GM21576 (cell line): ENCODE data around the gene KIT.

ENCODE experiments used
- ATAC-seq: cut with Tn5 transposase; IDR thresholded peaks from one replicate; pipeline ENCODE4 v1.9.1; 2021; ENCODE audit warnings: mild to moderate bottlenecking, moderate library complexity; ENCODE audit not compliant: unreplicated experiment

Gene KIT

DNA sequence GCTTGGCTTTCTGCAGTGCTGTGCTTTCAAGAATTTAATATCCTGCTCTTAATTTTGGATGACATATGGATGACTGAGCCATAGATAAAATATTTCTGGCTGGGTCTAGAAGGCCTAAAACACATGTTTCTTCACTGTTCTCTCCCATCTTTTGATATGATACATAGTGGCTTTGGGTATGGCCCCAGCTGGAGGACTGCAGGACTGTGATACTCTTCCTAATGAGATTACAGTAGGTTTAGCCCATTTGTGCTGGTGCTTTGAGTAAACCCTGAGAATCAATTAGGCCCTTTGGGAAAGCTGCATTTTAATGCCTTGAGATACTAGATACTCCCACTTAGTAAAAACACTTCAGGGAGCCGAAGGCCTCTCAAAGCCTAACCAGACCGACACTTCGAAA, 38.0 kb downstream of the KIT start:
- no peak for ATAC-seq

- ATAC-seq: no peak
Observed at GRCh38 chr4:54696649-54697048, 38.9 kb downstream of the KIT start.

DNA sequence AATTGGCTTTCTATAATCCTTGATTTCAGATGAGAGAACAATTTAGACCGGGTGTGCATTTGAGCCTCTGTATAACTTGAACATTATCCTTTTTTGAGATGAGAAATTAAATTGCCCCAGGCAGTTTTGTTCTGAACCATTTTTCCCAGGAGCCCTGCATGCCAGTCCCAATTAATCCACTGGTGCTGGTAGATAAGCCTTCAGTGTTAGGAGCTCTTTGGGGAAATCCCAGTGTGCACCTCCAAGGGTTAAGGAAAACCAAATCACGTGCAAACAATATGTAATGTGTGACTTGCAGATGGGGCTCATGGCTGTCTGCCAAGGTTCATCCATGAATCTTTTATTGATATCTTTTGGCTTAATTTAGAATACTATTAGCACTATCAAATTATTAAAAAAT, 43.2 kb downstream of the KIT start:
- ATAC-seq: no peak

DNA sequence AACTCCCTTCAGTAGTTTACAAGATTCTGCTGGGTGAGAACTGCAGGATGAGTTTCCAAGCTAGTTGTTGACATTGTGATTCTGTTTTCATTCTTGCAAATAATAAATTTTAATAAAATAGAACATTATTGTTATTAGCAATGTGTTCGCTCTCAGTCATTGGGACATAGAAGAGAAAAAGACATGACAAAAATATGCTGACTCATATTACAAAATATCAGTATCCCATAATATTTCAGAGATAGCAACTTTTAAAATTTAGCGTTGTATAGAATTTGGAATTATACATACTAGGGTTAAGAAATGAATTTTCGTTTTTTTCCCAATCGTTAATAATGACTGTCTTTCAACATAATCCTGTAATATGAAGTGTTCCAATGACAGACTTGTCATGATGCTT, 45.4 kb downstream of the KIT start:
- ATAC-seq: no peak

DNA sequence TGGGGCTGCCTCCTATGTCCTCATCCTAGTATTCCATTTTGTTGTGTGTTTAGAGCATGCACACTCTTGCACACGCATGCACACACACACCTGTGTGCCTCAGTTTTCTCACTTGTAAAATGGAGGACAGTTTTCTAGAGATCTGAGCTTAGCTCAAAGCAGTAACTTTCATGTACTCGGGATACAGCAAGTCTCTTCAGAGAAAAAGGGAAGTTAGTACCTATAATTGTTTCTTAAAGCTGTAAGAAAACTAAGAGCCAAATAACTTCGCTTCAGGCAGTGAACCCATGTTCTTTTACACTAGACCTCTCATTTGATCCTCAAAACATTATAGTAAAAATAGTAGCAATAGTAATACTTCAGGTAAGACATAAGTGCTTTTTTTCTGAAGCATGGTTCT, 49.6 kb downstream of the KIT start:
- ATAC-seq: no peak

- no peak for ATAC-seq
Observed at GRCh38 chr4:54708339-54709279, 50.9 kb downstream of the KIT start.

DNA sequence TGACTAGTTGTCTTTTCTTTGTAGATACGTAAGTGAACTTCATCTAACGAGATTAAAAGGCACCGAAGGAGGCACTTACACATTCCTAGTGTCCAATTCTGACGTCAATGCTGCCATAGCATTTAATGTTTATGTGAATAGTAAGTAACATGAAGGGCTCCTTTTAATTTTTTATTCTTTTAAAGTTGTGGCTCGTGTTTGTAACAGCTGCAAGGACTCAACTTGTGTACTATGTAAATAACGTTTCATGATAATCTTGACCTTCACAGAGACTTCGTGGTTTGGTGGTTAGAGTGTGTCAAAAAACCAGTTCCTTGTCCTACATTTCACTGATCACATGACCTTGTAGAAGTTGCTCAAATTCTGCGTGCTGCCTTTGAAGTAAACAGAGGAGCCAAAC, 51.6 kb downstream of the KIT start:
- ATAC-seq: no peak

GRCh38 chr4:54712206-54712605, 54.4 kb downstream of the KIT start:
- ATAC-seq: no peak

DNA sequence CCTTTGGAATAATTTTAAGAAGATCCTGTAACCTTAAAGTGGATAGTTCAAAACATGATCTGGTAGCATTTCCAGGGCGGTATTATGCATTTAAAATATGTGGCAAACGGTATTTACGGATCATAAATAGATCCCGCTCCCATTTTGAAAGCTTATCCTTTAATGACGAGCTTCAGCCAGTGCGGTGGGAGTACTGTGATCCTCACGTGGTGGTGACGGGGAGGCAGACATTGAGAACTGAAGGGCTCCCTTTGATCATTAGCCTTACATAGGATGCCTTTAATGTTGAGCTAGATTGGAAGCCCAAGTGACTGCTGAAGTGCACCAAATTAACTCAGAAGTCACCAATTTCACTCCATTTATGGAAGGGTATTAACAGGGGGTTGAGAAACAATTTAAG, 56.9 kb downstream of the KIT start:
- ATAC-seq: no peak

DNA sequence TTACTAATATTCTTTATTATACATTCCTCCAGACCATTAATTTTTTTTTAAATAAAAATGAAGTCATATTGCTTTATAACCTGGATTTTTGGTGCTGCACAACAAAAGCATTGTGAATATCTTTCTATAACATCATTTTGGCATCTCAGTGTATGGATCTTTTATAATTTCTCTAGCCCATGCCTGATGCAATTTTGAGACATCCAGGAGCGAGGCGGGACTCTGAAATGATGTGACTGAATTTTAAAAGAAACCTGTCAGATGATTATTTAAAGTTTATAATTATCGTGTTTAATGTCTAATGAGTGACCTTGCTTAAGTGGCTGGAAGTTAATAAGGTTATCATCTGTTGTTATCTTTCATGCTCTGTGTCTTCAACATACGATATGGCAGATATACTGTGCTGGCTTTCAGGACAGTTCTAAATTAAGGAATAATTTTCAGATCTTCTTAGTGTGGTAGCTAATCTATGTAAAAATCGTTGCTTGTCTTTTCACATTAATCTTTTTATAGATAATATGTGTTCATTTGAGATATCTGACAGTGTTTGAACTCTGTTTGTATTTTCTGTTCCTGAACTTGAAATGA, 58.8 kb downstream of the KIT start:
- no peak for ATAC-seq

DNA sequence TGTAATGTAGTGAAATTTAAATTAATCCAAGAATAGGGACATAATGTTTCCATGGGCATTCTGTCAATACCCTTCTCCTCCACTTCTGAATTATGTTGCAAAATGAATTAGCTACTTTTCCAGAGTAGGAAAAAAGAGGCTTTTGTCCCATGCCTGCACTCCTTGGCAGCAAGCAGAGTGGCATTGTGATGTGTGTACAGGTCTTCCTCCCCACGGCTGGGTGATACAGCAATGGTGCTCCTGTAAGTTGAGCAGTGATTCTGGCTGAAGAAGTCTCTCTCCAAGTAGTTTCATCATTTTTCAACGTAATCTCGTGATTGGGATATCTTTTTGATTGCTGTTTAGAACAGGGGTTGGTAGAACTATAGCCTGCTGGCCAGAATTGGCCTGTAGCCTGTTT, 59.9 kb downstream of the KIT start:
- ATAC-seq: no peak

DNA sequence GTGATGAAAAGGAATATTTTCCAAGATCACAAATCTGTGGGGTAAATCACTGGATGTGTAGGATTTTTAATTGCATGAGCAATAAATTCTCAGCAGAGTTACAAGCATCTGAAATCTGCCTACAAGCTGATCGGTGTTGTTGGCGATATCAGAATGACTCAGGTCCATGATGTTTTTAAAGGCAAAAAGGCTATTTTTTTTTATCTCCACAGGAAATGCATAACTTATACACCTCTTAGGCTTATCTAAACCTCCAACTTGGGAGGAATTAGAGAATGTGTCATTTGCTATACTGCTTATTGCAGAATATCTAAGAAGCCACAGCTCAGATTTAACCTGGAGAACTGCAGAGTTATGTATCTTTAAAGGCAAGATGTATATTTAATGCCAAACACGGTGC, 61.6 kb downstream of the KIT start:
- no peak for ATAC-seq

DNA sequence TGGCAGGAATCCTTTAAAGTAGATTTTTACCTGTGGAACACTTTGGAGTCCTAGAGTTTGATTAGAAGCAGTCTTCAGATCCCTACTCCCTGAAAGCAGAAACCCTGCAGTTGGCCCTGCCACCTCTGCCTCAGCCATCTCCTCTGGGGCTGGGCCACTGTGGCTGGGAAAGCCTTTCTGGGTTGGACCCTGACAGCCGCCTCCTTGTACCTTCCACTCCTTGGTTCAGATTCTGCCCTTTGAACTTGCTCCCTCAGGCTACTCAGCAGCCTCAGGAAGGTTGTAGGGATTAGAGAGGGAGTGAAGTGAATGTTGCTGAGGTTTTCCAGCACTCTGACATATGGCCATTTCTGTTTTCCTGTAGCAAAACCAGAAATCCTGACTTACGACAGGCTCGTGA, 65.5 kb downstream of the KIT start:
- ATAC-seq: no peak

DNA sequence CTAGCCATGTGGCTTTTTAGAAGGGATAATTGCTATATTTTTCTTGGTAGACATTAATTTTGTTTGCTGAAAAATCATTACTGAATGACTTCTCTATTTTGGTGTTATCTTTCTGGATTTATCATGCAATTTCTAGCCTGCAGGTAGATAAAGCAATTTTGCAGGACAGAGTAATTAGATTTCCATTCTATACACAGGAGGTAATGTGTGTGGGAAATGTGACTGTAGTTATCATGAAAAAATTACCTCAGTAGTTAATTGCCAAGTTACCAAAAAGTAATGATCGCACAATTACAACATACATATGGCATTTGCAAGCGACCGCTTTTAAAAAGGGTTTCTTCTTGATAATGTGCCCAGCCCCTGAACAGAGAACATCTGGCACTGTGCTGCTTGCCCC, 66.1 kb downstream of the KIT start:
- ATAC-seq: no peak

- no peak for ATAC-seq
Observed at GRCh38 chr4:54726907-54727306, 69.2 kb downstream of the KIT start.

DNA sequence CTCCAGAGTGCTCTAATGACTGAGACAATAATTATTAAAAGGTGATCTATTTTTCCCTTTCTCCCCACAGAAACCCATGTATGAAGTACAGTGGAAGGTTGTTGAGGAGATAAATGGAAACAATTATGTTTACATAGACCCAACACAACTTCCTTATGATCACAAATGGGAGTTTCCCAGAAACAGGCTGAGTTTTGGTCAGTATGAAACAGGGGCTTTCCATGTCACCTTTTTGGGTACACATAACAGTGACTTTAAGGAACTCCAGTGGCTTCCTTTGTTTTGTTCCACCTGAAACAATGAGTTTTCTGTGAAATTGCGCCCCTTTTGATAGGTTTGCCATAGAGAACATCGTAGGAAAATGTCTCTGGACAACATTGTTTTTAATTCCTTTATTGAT, 69.6 kb downstream of the KIT start:
- no peak for ATAC-seq

DNA sequence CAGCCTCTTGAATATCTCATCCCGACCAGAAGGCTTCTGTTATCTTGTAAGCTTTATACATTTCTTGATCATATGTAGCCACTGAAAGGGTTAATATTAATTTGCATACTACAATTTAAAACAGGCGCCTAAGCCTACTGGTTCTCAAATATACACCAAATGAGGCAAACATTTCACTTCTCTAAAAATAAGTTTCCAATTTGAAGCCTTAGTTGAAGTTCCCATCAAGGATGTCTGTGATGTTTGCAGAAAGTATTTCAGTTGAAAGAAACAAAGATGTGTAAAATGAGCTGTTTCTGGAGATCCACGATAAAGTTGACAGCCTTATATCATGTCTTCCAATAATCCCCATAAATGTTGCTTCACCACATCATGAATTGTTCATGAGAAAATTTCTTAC, 70.6 kb downstream of the KIT start:
- no peak for ATAC-seq

DNA sequence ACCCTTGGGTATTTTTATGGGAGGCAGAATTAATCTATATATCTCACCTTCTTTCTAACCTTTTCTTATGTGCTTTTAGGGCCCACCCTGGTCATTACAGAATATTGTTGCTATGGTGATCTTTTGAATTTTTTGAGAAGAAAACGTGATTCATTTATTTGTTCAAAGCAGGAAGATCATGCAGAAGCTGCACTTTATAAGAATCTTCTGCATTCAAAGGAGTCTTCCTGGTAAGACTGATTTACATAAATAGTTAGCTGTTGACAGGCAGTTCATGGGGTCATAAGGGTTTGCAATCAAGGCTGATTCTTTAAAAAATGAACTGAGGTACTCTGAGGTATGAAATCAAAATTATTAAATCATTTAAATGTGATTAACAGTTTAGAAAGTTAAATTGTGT, 71.5 kb downstream of the KIT start:
- ATAC-seq: no peak

DNA sequence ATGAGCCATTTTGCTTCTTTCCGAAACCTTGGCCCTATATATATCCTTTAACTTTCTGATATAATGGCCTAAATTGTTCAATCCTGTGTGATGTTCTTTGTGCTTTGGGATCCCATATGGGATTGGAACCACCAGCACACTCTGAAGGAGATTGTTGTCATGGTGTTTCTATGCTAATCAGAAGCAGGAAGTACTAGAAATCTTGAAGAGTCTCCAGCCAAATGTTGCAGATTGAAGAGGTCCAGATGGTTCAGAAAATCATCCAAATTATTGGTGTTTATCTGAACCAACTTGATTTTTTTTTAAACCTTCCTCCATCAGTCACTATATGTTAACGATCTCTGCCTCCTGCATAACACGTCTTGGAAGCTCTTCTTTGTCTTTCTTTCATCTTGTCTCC, 72.8 kb downstream of the KIT start:
- ATAC-seq: no peak

GRCh38 chr4:54731552-54731951, 73.8 kb downstream of the KIT start:
- ATAC-seq: no peak

- no peak for ATAC-seq
Observed at GRCh38 chr4:54731976-54732375, 74.2 kb downstream of the KIT start.

DNA sequence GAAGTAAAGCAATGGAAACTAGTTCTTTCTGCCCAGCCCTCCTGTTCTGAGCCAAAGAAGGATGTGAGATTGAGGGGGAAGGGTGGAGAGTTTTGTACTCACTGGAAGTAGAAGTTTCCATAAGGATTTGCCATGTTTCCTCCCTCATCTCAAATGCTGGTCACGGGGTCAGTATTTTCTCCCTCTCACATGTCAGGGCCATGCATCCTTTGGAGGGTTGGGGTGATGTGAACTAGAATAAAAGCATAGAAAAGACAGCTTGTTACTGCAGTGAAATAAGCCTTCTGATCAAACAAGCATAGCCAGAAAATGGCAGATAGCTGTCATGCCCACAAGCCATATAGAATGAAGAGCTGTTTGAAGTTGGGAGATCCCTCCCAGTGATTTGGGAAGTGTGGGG, 79.7 kb downstream of the KIT start:
- no peak for ATAC-seq

- ATAC-seq: no peak
Observed at GRCh38 chr4:54741202-54741601, 83.4 kb downstream of the KIT start.
